Measurements from ENCODE around the gene TEX54.
A peak's percentile ranks its signal among the peaks of the same experiment; 100 is the strongest.
"Not testable (repeated sequence)": the region's sequence is repeated elsewhere in the genome, so short reads cannot be mapped to it uniquely, and the experiment has no call there.

TEX54 gene

GRCh38 chr11:62832336-62833234, at the start of gene TEX54:
TEX54 (minus strand) TSS chr11:62832841.
- DNase-seq: no peak

GRCh38 chr11:62882431-62882749, 49.7 kb upstream of the TEX54 start:
- DNase-seq: no peak

GRCh38 chr11:62881579-62882430, 49.2 kb upstream of the TEX54 start:
- DNase-seq: peak; percentile 92

GRCh38 chr11:62880803-62881578, 48.4 kb upstream of the TEX54 start, which contains the start of gene SLC3A2:
SLC3A2 (plus strand) TSS chr11:62880896; CDS start chr11:62881024, 128 bp downstream.
- peak; percentile 85 to 86 for DNase-seq

GRCh38 chr11:62880231-62880802, 47.7 kb upstream of the TEX54 start:
- DNase-seq: peak in 1 of 2 donors; percentile 20

GRCh38 chr11:62879235-62879978, 46.8 kb upstream of the TEX54 start:
- DNase-seq: no peak

GRCh38 chr11:62876712-62877111, 44.1 kb upstream of the TEX54 start:
- DNase-seq: no peak

- no peak for DNase-seq
These were observed 43.2 kb upstream of the TEX54 start for GRCh38 chr11:62875698-62876478.

- no peak for DNase-seq
These were observed 42.2 kb upstream of the TEX54 start for GRCh38 chr11:62874851-62875250.

- no peak for DNase-seq
These were observed 33.0 kb upstream of the TEX54 start for GRCh38 chr11:62865635-62866034.

GRCh38 chr11:62863687-62864335, 31.2 kb upstream of the TEX54 start:
- no peak for DNase-seq

GRCh38 chr11:62861564-62862192, 29.0 kb upstream of the TEX54 start:
- not testable (repeated sequence) for DNase-seq

GRCh38 chr11:62860835-62861563, 28.4 kb upstream of the TEX54 start:
- no peak for DNase-seq

- DNase-seq: not testable (repeated sequence)
These were observed 26.7 kb upstream of the TEX54 start for GRCh38 chr11:62859281-62859703.

GRCh38 chr11:62858201-62858600, 25.6 kb upstream of the TEX54 start:
- DNase-seq: no peak

GRCh38 chr11:62857541-62857982, 24.9 kb upstream of the TEX54 start:
- no peak for DNase-seq

GRCh38 chr11:62856333-62856895, 23.8 kb upstream of the TEX54 start:
- peak in 1 of 2 donors; percentile 38 for DNase-seq

GRCh38 chr11:62855571-62856332, 23.1 kb upstream of the TEX54 start:
- DNase-seq: peak; percentile 99

Measured in CD4-positive, alpha-beta T cell treated with Interleukin-4 for 1 hour (primary cell).